ENCODE data around the gene CYB561D2.

DNA sequence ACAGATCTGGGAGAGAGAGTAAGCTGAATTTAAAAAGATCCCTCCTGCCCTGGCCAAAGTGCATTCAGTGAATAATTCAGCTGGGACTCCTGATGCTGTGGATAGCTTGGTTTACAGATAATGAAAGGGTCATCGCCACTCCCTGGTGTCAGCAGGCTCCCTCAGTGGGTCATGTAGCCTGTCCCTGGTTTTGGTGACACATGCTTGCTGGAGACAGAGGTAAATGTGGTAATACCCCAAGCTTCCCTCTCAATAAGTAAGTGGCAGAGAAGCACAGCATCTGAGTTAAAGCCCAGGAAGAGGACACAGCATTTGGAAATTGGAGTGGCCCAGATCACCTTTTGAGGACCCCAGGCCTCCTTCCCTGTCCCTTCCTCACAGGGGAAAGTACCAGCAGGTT lies 6.8 kb downstream of the CYB561D2 start:
- TF ChIP-seq, protein P1, sequence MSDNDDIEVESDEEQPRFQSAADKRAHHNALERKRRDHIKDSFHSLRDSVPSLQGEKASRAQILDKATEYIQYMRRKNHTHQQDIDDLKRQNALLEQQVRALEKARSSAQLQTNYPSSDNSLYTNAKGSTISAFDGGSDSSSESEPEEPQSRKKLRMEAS (IDR thresholded peaks at IDR 0.05; ENCODE audit: insufficient read depth, insufficient read length), result no peak
- TF ChIP-seq, protein P2, sequence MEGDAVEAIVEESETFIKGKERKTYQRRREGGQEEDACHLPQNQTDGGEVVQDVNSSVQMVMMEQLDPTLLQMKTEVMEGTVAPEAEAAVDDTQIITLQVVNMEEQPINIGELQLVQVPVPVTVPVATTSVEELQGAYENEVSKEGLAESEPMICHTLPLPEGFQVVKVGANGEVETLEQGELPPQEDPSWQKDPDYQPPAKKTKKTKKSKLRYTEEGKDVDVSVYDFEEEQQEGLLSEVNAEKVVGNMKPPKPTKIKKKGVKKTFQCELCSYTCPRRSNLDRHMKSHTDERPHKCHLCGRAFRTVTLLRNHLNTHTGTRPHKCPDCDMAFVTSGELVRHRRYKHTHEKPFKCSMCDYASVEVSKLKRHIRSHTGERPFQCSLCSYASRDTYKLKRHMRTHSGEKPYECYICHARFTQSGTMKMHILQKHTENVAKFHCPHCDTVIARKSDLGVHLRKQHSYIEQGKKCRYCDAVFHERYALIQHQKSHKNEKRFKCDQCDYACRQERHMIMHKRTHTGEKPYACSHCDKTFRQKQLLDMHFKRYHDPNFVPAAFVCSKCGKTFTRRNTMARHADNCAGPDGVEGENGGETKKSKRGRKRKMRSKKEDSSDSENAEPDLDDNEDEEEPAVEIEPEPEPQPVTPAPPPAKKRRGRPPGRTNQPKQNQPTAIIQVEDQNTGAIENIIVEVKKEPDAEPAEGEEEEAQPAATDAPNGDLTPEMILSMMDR (IDR thresholded peaks at IDR 0.05; ENCODE audit: extremely low read depth in 1 of 2, insufficient read depth in 1 of 2, low read depth in 1 of 2, low read length in 2 of 2), result no peak
- TF ChIP-seq POLR2A (IDR thresholded peaks at IDR 0.05; ENCODE audit: low read depth, low read length), result no peak
- TF ChIP-seq MYC (IDR thresholded peaks at IDR 0.05; ENCODE audit: low read depth, low read length), result no peak
- no peak for TF ChIP-seq EZH2 (IDR thresholded peaks at IDR 0.05; ENCODE audit: borderline replicate concordance, low read depth, low read length, severe bottlenecking)
- no peak for TF ChIP-seq FOS (IDR thresholded peaks at IDR 0.05; ENCODE audit: borderline replicate concordance, insufficient read depth, low read length)
- TF ChIP-seq POLR2AphosphoS5 (IDR thresholded peaks at IDR 0.05; ENCODE audit: insufficient read depth, low read depth, low read length), result no peak
